A673 (cell line): Measurements from ENCODE around the gene TMPRSS2. TPM values are rescaled to one million over a fixed set of nuclear protein-coding genes. Genes with fewer than 3 reads are reported as not detected.

Source experiments
- BruUV-seq: library from RNA; stranded (reverse); fragments of 400-500 nt; replicated peaks from 2 replicates; lab custom pipeline; 2021; lab: Mats Ljungman, UMichigan
- CTCF ChIA-PET: fragments of 300-600 bp; sonication (Branson Sonifier 250); formaldehyde crosslinking; loops from one replicate; lab custom pipeline; 2022; ENCODE audit warnings: antibody characterized with exemption; lab: Charles Lee
- POLR2A ChIA-PET: fragments of 300-600 bp; sonication (Branson Sonifier 250); formaldehyde crosslinking; loops from one replicate; lab custom pipeline; 2022; ENCODE audit warnings: antibody characterized with exemption; ENCODE audit not compliant: low non-redundant PET; lab: Charles Lee
- DNase-seq: peaks from one replicate; pipeline ENCODE4 v3.0.0-alpha.2; 2015; ENCODE audit warnings: low spot score
- H3K27ac ChIP-seq: fragments of 200-600 bp; sonication (generic); 2 replicates; pipeline ENCODE4 v1.5.1; 2016; ENCODE audit warnings: mixed run types, low read depth, mild to moderate bottlenecking, mixed read lengths, antibody characterized with exemption, low read length; ENCODE audit not compliant: poor library complexity, severe bottlenecking
- H3K27me3 ChIP-seq: fragments of 200-600 bp; sonication (generic); replicated peaks from 2 replicates; pipeline ENCODE4 v1.6.1; 2017; ENCODE audit warnings: mixed run types, low read depth, mild to moderate bottlenecking, mixed read lengths, antibody characterized with exemption, low read length; ENCODE audit not compliant: insufficient read depth, poor library complexity
- H3K36me3 ChIP-seq: fragments of 200-600 bp; sonication (generic); 2 replicates; pipeline ENCODE4 v1.6.1; 2016; ENCODE audit warnings: mixed run types, mild to moderate bottlenecking, mixed read lengths, antibody characterized with exemption, low read length; ENCODE audit not compliant: insufficient read depth, poor library complexity, severe bottlenecking
- H3K4me1 ChIP-seq: fragments of 200-600 bp; sonication (generic); 2 replicates; pipeline ENCODE4 v1.6.1; 2017; ENCODE audit warnings: mixed run types, mild to moderate bottlenecking, mixed read lengths, antibody characterized with exemption, low read length; ENCODE audit not compliant: insufficient read depth, poor library complexity, severe bottlenecking
- H3K4me3 ChIP-seq: fragments of 200-600 bp; sonication (generic); 2 replicates; pipeline ENCODE4 v1.5.1; 2016; ENCODE audit warnings: low read depth, mixed run types, mild to moderate bottlenecking, mixed read lengths, low read length; ENCODE audit not compliant: poor library complexity, severe bottlenecking
- H3K9me3 ChIP-seq: fragments of 200-600 bp; sonication (generic); 2 replicates; pipeline ENCODE4 v1.6.1; 2016; ENCODE audit warnings: mixed run types, low read depth, mild to moderate bottlenecking, mixed read lengths, antibody characterized with exemption, low read length; ENCODE audit not compliant: poor library complexity, severe bottlenecking
- EZH2 ChIP-seq: fragments of 200-600 bp; sonication (generic); IDR thresholded peaks from 2 replicates; pipeline ENCODE4 v1.6.1; 2017; ENCODE audit warnings: borderline replicate concordance, low read depth, mild to moderate bottlenecking, mixed read lengths, antibody characterized with exemption, low read length; ENCODE audit not compliant: poor library complexity, severe bottlenecking
- intact Hi-C: fragments of 100-400 bp; cut with micrococcal nuclease; formaldehyde crosslinking; loops from one replicate; pipeline ENCODE4 v1.10.0; 2022; ENCODE audit not compliant: unreplicated experiment
- total RNA-seq: library from RNA; stranded (reverse); gene quantifications from 2 replicates; pipeline ENCODE4 v1.2.3, GENCODE V29; 2021
- TF ChIP-seq, protein P1 (sequence below): fragments of 300-800, 200-600 bp; sonication (generic); conservative IDR thresholded peaks from 2 replicates; pipeline ENCODE4 v1.5.1; 2017; ENCODE audit warnings: low read depth, mild to moderate bottlenecking, antibody characterized with exemption, low read length, moderate library complexity, mixed read lengths

TMPRSS2 gene
- total RNA-seq, 1 experiment from 2014 or later, result not detected

DNA sequence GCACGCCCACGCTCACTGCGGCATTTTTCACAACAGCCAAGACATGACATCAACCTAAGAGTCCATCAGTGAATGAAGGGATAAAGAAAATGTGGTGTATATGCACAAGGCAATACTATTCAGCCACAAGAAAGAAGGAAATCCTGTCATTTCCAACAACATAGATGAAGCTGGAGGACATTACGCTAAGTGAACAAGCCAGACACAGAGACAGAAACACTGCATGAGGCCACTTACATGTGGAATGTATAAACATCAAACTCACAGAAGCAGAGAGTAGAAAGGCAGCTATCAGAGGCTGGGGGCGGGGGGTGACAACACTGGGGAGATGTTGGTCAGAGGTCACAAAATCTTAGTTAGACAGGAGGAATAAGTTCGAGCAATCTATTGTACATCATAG, 20.9 kb downstream of the TMPRSS2 start:
- no TSS peak for BruUV-seq
- CTCF ChIA-PET, result no interaction called here
- intact Hi-C loops, result no loop called here

DNA sequence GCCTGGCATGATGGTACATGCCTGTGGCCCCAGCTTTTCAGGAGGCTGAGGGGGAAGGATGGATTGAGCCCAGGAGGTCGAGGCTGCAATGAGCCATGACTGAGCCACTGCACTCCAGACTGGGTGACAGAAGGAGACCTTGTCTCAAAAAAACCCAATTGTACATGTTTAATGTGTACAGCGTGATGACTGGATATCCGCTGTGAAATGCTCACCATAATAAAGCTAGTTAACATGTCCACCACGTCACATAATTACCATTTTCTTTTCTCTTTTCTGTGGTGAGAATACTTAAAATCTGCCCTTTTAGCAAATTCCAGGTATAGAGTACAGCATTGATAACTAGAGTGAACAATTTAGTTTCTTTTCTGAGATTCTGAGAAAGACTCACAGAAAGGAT, 24.0 kb downstream of the TMPRSS2 start:
- Histone ChIP-seq H3K27ac (no peak overlapping the region), H3K4me3 (no peak overlapping the region), H3K27me3 (peaks cover 6% of the 10 kb centered on the region), H3K4me1 (no peaks in the 10 kb centered on the region), H3K36me3 (no peaks in the 10 kb centered on the region), H3K9me3 (no peaks in the 10 kb centered on the region)
- TF ChIP-seq EZH2, result no peak
- TF ChIP-seq, protein P1, sequence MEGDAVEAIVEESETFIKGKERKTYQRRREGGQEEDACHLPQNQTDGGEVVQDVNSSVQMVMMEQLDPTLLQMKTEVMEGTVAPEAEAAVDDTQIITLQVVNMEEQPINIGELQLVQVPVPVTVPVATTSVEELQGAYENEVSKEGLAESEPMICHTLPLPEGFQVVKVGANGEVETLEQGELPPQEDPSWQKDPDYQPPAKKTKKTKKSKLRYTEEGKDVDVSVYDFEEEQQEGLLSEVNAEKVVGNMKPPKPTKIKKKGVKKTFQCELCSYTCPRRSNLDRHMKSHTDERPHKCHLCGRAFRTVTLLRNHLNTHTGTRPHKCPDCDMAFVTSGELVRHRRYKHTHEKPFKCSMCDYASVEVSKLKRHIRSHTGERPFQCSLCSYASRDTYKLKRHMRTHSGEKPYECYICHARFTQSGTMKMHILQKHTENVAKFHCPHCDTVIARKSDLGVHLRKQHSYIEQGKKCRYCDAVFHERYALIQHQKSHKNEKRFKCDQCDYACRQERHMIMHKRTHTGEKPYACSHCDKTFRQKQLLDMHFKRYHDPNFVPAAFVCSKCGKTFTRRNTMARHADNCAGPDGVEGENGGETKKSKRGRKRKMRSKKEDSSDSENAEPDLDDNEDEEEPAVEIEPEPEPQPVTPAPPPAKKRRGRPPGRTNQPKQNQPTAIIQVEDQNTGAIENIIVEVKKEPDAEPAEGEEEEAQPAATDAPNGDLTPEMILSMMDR, result no peak
- ChIA-PET POLR2A (no interaction called here), CTCF (no interaction called here)
- DNase-seq, result no peak
- no TSS peak for BruUV-seq
- intact Hi-C loops, result no loop called here

More for the DNA sequence above, 20.9 kb downstream of the TMPRSS2 start:
- Histone ChIP-seq H3K4me1 (no peaks in the 10 kb centered on the region), H3K27ac (no peak overlapping the region), H3K9me3 (no peaks in the 10 kb centered on the region), H3K36me3 (no peaks in the 10 kb centered on the region), H3K4me3 (no peak overlapping the region), H3K27me3 (no peaks in the 10 kb centered on the region)
- POLR2A ChIA-PET, result no interaction called here
- no peak for DNase-seq
- TF ChIP-seq, protein P1, result no peak
- no peak for TF ChIP-seq EZH2

DNA sequence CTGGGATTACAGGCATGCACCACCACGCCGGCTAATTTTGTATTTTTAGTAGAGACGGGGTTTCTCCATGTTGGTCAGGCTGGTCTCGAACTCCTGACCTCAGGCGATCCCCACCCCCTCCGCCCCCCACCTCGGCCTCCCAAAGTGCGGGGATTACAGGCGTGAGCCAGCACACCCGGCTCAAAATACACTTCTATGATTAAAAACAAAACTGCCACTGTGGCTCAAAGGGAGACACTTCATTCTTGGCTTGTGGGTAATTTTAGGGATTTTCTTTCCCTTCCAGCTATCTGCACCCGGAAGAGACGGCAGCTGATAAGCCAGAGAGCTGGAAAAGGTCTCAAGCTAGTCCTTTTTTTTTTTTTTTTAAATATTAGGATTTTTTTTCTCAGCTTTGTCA, 24.5 kb downstream of the TMPRSS2 start:
- ChIA-PET CTCF (no interaction called here), POLR2A (interaction anchor here (0.6 kb wide), 1 partner anchor 105 kb away, joined by 6 read pairs; no protein-coding TSS in a partner anchor)
- peaks cover 6% of the 10 kb centered on the region for H3K27me3 ChIP-seq
- no peak for TF ChIP-seq EZH2
- TF ChIP-seq, protein P1, result no peak
- H3K36me3 ChIP-seq, result no peaks in the 10 kb centered on the region
- no TSS peak for BruUV-seq
- H3K27ac ChIP-seq, result no peak overlapping the region
- intact Hi-C loops, result no loop called here
- H3K4me1 ChIP-seq, result no peaks in the 10 kb centered on the region
- no peaks in the 10 kb centered on the region for H3K9me3 ChIP-seq
- no peak overlapping the region for H3K4me3 ChIP-seq
- no peak for DNase-seq
